Calu3 (cell line): ENCODE results near the gene ADAMTS9. TPM values are rescaled to one million over a fixed set of nuclear protein-coding genes. Genes with fewer than 3 reads are reported as not detected.

Experiments used
- BruUV-seq: library from RNA; stranded (reverse); fragments of 400-500 nt; replicated peaks from 2 replicates; lab custom pipeline; 2021; lab: Mats Ljungman, UMichigan
- CTCF ChIA-PET: fragments of 300-600 bp; sonication (Branson Sonifier 250); formaldehyde crosslinking; loops from one replicate; lab custom pipeline; 2022; ENCODE audit warnings: antibody characterized with exemption; lab: Charles Lee
- DNase-seq: peaks from one replicate; pipeline ENCODE4 v3.0.0; 2022
- H3K27ac Mint-ChIP-seq: one replicate; pipeline ENCODE4 v1.8.0; 2022; ENCODE audit warnings: mixed read lengths; ENCODE audit not compliant: unreplicated experiment
- H3K27me3 Mint-ChIP-seq: one replicate; pipeline ENCODE4 v1.8.0; 2022; ENCODE audit warnings: mixed read lengths; ENCODE audit not compliant: unreplicated experiment
- H3K36me3 Mint-ChIP-seq: one replicate; pipeline ENCODE4 v1.8.0; 2022; ENCODE audit warnings: mild to moderate bottlenecking, moderate library complexity, mixed read lengths; ENCODE audit not compliant: insufficient read depth, unreplicated experiment
- H3K4me1 Mint-ChIP-seq: one replicate; pipeline ENCODE4 v1.8.0; 2022; ENCODE audit warnings: mild to moderate bottlenecking, low read depth, mixed read lengths; ENCODE audit not compliant: unreplicated experiment
- H3K4me3 Mint-ChIP-seq: one replicate; pipeline ENCODE4 v1.8.0; 2022; ENCODE audit warnings: mild to moderate bottlenecking, low read depth, moderate library complexity, mixed read lengths; ENCODE audit not compliant: unreplicated experiment
- H3K9me3 Mint-ChIP-seq: one replicate; pipeline ENCODE4 v1.8.0; 2022; ENCODE audit warnings: low read depth, mixed read lengths; ENCODE audit not compliant: unreplicated experiment
- CTCF ChIP-seq: fragments of 200-600 bp; IDR thresholded peaks from one replicate; pipeline ENCODE4 v1.8.0; 2022; ENCODE audit warnings: antibody characterized with exemption; ENCODE audit not compliant: unreplicated experiment
- intact Hi-C: fragments of 100-400 bp; cut with micrococcal nuclease; formaldehyde crosslinking; loops from one replicate; pipeline ENCODE4 v1.10.0; 2022; ENCODE audit not compliant: unreplicated experiment
- total RNA-seq: library from RNA; stranded (reverse); gene quantifications from 2 replicates; pipeline ENCODE4 v1.2.3, GENCODE V29; 2022

The ADAMTS9 gene
- total RNA-seq, 1 experiment from 2014 or later: 54.6 TPM

- DNase-seq: no peak
- CTCF ChIA-PET: no interaction called here
- Mint-ChIP-seq H3K27ac (no peak overlapping the region), H3K4me3 (no peak overlapping the region), H3K27me3 (no peaks in the 10 kb centered on the region), H3K9me3 (no peaks in the 10 kb centered on the region), H3K4me1 (peaks cover 38% of the 10 kb centered on the region), H3K36me3 (peaks cover 36% of the 10 kb centered on the region)
- BruUV-seq: no TSS peak
- intact Hi-C loops: loop anchor here (10.0 kb wide), 1 partner anchor 494 kb away; no protein-coding TSS in a partner anchor
- TF ChIP-seq CTCF: no peak
Observed at GRCh38 chr3:64680334-64680733, 7.5 kb downstream of the ADAMTS9 start.

GRCh38 chr3:64677961-64678716 is 9.7 kb downstream of the ADAMTS9 start:
- TF ChIP-seq CTCF: no peak
- DNase-seq: no peak
- Mint-ChIP-seq H3K27me3 (no peaks in the 10 kb centered on the region), H3K4me3 (no peak overlapping the region), H3K36me3 (peaks cover 27% of the 10 kb centered on the region), H3K27ac (no peak overlapping the region), H3K4me1 (peaks cover 33% of the 10 kb centered on the region), H3K9me3 (no peaks in the 10 kb centered on the region)
- CTCF ChIA-PET: no interaction called here
- BruUV-seq: no TSS peak
- intact Hi-C loops: no loop called here

GRCh38 chr3:64676831-64677230 is 11.0 kb downstream of the ADAMTS9 start:
- no peaks in the 10 kb centered on the region for H3K27me3 Mint-ChIP-seq
- TF ChIP-seq CTCF: no peak
- H3K36me3 Mint-ChIP-seq: peaks cover 18% of the 10 kb centered on the region
- CTCF ChIA-PET: no interaction called here
- H3K9me3 Mint-ChIP-seq: no peaks in the 10 kb centered on the region
- intact Hi-C loops: no loop called here
- no peak for DNase-seq
- peak overlapping the region; percentile 2 for H3K27ac Mint-ChIP-seq
- H3K4me1 Mint-ChIP-seq: peaks cover 30% of the 10 kb centered on the region
- peak overlapping the region; percentile 19 for H3K4me3 Mint-ChIP-seq
- BruUV-seq: no TSS peak

GRCh38 chr3:64675687-64676247 is 12.0 kb downstream of the ADAMTS9 start:
- H3K9me3 Mint-ChIP-seq: no peaks in the 10 kb centered on the region
- DNase-seq: no peak
- TF ChIP-seq CTCF: no peak
- H3K4me1 Mint-ChIP-seq: peaks cover 35% of the 10 kb centered on the region
- BruUV-seq: no TSS peak
- no peak overlapping the region for H3K4me3 Mint-ChIP-seq
- H3K36me3 Mint-ChIP-seq: peaks cover 18% of the 10 kb centered on the region
- no peaks in the 10 kb centered on the region for H3K27me3 Mint-ChIP-seq
- intact Hi-C loops: no loop called here
- CTCF ChIA-PET: interaction anchor here (1.1 kb wide), 1 partner anchor 12 kb away, joined by 3 read pairs; the partner anchor contains the start of gene ADAMTS9
- peak overlapping the region; percentile 91 for H3K27ac Mint-ChIP-seq
